Superior temporal gyrus (tissue), 1 donor: Measurements from ENCODE around the gene GIMAP7.
"Not testable (repeated sequence)": the region's sequence is repeated elsewhere in the genome, so short reads cannot be mapped to it uniquely, and the experiment has no call there.

Experiments used
- DNase-seq: peaks from one replicate; pipeline ENCODE4 v3.0.0-alpha.2; 2016; ENCODE audit errors: extremely low spot score

GIMAP7 gene

DNA sequence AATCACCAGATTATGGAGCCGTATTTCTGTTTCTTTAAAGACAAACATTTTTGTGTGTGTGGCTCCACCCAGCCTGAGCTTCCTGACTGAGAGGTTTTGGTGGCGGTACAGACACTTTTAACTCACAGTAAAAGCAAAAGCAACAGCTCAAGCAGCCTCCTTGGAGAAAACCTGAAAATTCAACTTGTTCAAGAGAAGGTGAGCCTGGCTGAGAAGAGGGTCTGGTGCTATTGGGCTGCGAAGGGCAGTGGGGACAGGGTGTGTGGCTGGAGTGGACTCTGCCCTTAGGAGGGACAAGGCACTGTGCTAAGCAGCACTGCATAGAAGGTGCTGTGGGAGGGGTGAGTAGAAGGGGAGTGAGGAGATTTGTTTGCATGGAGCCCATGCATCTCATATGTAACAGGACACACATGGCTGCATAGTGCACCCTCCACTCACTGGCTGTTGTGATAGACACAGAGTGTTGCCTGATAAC, at the start of gene GIMAP7:
TSS of gene GIMAP7 (plus strand) at position 125 of the 475 bp plus-strand sequence. CDS start 5,103 bp downstream, outside the sequence.
- no peak for DNase-seq

DNA sequence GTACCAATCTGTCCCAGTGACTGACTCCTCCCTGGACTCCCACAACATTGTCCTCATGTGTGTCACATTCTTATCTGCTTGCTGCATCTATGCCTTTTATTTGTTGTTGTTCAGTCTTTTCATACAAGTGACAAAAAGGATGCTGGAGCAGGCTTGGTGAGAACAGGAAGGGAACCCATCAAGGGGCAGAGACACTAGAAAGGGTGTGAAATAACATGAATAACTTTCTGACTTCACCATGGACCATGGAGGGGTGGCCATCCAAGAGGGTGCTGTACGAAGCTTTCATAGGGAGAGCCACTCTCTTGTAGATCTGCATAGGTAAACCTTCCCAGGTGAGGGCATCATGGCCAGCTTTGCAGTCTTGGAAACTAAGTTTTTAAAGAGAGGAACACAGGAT, 49.7 kb upstream of the GIMAP7 start:
- no peak for DNase-seq

DNA sequence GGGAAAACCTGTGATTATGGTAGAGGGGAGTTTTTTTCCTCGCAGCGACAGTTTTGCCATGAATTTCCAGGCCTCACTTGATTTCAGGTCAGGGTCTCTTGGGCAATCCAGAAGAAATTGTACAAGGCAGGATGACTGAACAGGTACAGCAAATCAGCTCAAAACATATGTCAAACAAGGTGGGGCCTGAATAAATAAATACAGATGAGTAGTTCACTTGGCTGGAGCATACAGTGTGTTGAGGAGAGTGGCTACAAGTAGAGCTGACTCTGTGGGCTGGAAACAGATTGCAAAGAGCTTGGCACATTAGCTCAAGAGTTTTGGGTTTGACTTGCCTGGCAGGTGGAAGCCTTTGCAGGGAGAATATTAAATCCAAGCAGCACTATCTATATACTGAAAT, 49.3 kb upstream of the GIMAP7 start:
- DNase-seq, result no peak

DNA sequence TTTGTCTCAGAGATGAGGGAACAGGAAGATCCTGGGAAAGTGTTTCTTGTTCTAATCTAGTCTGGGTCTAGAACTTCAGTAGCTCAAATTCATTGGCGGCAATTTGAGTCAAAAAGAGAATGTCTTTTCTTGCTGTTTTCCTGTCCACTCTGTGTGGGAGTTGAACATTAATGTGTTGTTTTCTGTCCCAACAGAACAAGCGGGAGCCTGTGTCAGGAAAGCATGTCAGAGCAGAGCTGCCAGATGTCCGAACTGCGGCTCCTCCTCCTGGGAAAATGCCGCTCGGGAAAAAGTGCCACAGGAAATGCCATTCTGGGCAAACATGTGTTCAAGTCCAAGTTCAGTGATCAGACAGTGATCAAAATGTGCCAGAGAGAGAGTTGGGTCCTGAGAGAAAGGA, 48.2 kb upstream of the GIMAP7 start:
- no peak for DNase-seq

DNA sequence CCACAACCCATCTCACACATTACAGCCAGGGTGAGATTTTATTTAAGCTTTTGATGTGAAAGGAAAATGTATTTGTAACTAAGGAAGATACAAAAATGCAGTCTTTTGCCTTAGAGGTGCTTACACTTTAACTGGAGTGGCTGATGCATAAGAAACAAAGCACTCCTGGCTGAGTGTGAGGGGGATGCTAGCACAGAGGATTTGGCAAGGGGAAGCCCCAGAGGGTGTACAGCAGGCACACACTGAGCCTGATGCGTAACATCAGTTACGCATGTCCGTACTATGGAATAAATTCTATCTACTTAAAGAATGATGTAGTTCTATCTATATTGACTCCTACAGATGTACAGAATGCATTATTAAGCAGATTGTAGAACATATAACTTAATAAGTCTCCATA, 46.4 kb upstream of the GIMAP7 start:
- no peak for DNase-seq

DNA sequence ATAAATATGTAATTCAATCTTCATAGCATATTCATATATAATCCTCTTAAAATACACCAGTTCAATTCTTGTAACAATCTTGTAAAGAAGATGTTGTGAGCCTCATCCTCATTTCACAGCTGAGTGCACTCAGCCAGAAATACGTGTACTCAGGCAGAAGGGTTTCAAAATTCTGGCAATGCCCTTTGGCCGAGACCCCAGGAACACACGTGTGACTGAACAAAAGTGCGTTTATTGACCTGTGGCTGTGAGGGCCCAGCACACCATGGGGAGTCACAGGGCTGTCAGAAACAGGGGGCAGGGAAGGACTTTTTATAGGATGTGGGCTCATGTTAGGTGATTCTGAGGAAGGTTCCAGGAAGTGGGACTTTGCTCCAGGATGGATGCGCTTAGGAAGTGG, 42.8 kb upstream of the GIMAP7 start:
- DNase-seq, result no peak

DNA sequence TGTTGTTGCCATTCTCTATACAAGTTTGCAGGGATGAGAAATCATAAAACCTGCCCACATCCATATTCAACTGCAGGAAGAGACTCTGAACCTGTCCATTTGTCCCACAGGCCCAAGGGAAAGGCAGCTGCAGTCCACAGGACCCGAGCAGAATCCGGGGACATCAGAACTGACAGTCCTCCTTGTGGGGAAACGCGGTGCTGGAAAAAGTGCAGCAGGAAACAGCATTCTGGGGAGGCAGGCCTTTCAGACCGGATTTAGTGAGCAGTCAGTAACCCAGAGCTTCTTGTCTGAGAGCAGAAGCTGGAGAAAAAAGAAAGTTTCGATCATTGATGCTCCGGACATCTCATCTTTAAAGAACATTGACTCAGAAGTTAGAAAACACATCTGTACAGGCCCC, 40.8 kb upstream of the GIMAP7 start:
- no peak for DNase-seq

DNA sequence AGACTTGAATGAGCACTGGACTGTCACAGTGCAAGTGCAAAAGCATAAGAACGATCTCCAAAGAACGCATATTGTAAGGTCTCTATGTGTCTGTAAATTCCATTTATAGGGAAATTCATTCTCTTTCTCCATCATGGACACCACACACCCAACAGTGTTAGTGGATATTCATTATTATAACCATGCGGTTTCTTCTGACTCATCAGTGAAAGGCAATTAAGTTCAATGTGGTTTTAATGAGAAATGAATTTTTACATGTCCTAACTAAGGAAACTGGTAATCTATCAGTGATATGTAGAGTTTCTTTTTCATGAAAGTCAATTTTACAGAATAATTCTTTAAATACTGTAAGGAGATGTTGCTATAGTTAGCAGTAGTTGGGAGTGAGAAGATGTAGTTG, 38.4 kb upstream of the GIMAP7 start:
- no peak for DNase-seq

DNA sequence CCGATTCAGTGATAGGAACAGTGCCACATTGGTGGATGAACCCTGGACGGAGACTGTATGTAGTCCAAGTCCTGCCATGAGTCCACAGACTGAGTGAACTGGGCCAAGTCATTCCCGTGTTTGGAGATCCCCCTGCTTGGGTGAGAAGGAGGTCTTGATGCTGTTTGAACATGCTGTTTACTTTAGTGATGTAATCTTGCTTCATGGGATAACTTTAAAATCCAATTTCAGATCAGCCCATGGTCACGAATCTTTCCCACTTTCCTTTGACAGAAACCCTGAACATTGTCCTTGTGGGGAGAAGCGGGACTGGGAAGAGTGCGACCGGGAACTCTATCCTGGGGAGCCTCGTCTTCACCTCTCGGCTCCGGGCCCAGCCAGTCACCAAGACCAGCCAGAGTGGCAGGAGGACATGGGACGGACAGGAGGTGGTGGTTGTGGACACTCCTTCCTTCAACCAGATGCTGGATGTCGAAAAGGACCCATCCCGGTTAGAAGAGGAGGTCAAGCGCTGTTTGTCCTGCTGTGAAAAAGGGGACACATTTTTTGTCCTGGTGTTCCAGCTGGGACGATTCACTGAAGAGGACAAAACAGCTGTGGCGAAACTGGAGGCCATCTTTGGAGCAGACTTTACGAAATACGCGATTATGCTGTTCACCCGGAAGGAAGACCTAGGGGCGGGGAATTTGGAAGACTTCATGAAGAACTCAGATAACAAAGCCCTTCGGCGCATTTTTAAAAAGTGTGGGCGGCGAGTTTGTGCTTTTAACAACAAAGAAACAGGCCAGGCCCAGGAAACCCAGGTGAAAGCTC, 37.6 kb upstream of the GIMAP7 start:
- DNase-seq, result no peak

DNA sequence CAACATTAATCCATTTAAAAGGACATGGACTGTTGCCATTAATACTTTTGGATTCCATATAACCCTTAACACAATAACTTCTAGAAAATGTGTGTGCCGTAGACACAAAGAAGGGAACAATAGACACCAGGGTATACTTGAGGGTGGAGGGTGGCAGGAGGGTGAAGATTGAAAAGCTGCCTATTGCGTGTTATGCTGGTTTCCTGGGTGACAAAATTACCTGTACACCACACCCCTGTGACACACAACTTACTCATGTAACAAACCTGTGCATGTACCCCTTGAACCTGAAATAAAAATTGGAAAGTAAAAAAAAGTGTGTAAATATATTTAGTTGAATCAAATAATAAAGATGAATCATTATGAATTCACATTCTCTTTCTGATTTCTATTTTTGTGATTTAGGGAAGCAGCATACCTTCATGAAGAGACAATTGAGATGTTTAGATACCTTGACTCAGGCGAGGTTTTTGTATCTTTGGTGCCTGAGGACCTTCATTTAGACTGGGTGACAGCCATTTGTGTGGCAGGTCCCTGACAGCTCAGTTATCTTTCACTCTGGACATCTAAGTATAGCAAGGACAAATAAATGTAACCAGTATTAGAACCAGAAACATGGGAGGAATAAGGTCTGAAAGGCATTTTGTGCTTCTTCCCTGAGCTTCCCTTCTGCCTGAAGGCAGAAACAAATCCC, 35.5 kb upstream of the GIMAP7 start:
- no peak for DNase-seq

DNA sequence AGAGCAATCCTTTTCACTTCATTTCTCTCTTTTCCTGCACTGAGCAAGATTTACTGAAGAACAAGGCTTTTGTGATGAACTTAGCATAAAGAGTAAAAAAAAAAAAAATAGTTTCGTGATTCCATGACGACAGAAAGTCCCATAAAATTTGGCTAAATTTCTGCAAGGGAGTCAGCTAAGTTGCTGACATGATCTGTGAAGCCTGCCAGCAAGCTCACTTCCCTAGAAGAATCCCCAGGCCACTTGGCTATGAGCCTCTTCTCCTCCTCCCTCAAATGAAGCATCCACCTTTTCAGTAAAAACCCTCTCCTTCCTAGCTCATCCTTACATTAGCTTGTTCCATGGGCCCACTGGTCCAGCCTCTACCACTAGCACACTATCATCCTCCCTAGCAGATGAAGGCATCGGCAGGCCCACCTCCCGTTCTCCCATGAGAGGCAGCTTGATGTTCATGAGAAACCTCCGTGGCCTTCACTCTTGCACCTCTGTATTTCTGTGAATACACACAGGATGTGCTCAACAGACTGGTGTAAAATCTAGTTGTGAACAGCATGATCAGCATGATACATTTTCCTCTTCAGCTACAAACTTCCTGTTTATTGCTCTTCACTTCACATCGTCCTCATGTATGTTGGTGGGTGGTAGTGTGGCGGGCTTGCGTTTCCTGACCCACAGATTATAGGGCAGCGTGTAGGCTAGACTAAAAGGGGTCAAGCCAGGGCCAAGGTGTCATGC, 33.3 kb upstream of the GIMAP7 start:
- no peak for DNase-seq

DNA sequence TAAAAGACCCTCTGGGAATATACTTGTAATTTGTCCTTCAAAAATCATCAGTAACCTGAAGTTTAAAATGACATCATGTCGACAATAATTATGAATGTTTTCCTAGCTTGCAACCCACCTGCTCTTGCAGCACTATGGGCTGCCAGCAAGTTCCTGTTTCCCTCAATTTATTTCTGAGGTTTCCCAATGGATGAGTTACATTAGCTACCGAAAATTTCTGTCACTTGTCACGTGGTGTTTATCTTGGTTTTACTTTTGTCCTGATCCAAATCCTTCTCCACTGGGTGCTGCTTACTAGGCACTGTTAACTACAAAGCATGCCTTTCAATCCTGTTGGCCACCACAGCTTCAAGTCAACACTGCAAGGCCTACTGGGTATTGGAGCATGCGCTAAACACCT, 32.8 kb upstream of the GIMAP7 start:
- DNase-seq, result no peak

DNA sequence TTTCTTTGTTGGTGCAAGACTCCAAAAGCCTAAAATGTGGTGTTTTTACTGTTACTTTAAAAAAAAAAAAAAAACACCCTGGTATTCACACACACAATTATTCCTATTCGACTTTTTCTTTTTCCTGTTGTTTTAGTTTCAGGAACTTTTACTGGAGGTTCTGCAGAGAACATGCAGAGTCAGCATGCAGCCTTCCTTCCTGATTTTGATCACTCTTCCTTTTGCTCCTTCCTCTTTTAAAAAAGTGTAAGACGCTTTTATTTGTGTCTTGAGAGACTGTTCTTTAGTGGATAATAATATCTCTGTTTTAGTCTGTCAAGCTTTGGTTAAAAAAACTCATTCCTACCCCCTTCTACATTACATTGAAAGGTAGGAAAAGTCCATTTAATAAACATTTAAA, 31.2 kb upstream of the GIMAP7 start:
- DNase-seq, result peak; percentile 19

DNA sequence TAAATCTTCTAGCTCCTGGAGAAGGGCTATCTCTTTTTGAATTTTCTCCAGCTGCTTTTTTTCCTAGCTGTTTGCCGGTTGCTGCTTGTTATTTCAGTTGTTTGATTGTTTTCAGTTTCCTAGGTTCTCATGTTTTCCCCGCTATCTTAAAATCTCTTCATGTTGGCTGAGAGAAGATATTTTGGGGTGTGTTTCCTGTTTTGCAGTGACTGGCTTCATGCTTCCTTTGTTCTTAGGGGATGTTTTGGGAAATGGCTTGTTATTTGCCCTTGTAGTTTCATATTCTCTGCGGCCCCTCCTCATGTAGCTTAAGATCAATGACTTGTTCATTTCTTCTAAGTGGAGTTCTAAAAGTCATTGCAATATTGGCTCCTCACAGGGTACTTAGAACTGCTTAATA, 30.6 kb upstream of the GIMAP7 start:
- not testable (repeated sequence) for DNase-seq

DNA sequence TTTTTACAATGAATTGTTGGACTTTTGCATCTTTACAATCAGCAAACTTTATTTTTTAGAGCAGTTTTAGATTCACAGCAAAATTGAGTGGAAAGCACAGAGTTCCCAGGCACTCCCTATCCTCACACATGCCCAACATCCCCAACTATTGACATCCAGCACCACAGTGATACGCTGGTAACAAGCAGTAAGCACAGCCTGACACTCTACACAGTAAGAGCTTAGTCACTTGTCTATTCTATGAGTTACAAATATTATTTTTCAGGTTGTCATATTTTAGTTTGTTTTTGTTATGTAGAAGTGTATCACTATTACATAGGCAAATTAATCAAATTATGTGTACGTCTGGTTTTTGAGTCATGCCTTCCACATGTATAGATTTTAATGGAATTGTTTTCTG, 27.0 kb upstream of the GIMAP7 start:
- no peak for DNase-seq

DNA sequence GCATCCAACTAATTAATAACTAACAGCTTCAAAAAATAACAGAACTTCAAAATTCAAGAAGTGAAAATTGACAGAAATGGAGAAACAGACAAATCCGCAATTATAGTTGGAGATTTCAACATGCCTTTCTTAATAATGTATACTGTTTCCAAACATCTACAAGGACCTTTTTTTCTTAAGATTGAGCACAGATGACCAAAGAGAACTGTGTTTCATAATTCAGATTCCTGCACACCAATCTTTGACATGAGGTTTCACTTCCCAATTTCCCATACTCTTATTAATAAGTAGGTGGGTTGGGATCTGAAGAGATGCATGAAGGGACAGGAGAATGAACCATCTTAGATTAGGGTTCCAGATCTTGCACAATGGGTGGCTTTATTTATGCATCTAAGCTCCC, 24.9 kb upstream of the GIMAP7 start:
- no peak for DNase-seq

DNA sequence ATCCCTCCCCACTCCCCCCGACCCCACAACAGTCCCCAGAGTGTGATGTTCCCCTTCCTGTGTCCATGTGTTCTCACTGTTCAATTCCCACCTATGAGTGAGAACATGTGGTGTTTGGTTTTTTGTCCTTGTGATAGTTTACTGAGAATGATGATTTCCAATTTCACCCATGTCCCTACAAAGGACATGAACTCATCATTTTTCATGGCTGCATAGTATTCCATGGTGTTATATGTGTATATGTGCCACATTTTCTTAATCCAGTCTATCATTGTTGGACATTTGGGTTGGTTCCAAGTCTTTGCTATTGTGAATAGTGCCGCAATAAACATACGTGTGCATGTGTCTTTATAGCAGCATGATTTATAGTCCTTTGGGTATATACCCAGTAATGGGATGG, 21.2 kb upstream of the GIMAP7 start:
- not testable (repeated sequence) for DNase-seq

DNA sequence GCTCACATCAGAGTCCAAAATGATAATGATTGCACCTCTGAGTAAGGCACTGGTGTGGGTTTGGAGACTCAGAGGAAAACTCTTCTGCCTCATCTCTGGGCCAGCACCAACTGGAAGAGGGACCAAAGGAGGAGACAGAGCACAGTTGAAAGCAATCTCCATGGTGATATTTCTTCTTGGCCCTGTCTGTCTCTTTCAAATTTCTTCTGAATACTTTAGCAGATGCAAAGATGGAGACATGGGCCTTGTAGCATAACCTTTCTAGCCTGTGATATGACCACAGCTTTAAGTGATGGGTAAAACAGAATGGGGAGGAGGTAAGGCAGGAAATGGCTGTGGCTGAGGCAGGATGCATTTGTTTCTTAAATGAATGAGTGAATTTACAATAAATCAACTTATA, 12.2 kb upstream of the GIMAP7 start:
- no peak for DNase-seq

DNA sequence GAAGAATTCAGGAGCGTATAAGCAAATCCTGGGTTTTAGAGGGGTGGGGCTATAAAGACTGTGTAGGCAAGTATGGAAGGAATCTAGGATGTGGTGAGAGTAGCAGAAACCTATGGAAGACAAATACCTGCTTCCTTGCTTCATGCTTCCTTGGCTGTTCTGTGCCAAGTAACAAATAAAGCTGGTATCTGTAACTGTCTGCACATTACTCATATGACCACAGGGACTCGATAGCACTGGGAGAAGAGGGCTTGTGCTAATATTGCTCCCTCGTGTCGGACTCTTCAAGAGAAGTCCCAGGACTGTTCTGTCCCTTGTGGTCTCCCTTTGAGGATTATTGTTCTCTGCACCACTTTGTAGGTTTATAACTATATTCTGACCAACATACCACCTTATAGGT, 11.5 kb upstream of the GIMAP7 start:
- no peak for DNase-seq

DNA sequence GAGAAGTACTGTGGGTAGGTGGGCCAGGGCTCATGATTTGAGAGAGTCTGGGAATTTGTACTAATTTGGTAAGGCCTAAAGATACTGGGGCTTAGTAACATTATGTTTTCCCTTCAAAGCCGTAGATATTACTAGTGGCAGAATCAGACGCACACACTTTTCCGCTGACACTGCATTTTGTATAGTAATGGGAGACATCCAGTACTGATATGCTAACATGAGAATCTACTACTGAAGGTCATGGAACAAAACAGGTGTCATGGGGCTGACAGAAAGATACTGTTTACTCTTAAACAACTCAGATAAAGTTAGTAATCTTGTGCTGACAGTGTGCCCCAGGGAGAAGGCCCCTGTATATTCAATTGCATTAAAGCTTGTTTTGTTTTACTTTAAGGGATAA, 11.1 kb upstream of the GIMAP7 start:
- no peak for DNase-seq

DNA sequence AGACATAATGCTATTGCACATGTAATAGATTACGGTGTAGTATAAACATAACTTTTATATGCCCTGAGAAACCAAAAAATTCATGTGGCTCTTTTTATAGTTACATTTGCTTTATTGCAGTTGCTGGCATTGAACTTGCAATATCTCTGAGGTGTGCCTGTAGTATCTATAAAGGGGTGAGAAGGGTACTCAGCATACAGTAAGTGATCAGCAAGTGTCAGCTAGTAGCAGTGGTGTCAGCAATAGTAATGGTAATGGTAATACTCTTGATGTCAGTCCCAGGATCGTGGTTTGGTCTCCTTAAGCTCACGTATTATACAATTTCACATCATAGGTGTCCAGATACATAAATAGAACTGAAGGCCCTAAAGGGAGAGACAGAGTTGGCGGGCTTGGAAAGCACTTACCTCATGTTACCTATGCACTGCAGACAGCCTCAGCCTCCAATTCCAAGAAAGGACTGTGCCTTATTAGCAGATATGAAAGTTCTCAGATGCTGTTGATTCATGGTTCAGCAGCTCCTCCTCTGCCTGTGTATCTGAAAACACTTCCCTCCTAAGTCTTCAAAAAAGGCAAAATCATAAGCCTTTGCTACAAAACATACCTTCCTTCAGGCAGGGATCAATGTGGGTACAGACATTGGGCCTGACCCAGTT, 6.6 kb upstream of the GIMAP7 start:
- DNase-seq, result no peak

DNA sequence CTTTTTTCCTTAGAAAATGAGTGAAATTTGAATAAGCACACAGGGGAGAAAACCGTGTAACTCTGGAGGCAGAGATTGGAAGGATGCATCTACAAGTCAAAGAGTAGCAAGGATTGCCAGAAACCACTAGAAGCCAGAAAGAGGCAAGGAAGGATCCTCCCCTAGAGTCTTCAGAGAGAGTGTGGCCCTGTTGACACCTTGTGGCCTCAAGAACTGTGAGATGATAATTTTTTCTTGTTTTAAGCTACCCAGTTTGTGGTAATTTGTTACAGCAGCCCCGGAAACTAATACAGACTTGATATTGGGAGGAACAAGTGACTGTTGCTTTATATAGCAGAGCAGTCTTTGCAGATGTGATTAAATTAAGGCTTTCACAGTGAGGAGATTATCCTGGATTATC, 3.6 kb upstream of the GIMAP7 start:
- DNase-seq, result no peak
